Upper lobe of left lung (tissue), 6 donors: ENCODE results near the gene BIRC2. TPM values are rescaled to one million over a fixed set of nuclear protein-coding genes. Genes with fewer than 3 reads are reported as not detected.
A peak's percentile ranks its signal among the peaks of the same experiment; 100 is the strongest.

ENCODE experiments used
- ATAC-seq, 2 donors: fragments of 200-7000 bp; cut with Tn5 transposase; one replicate each; pipeline ENCODE4 v1.9.1; 2022; ENCODE audit warnings: mild to moderate bottlenecking in 2 of 2, moderate library complexity in 2 of 2; ENCODE audit not compliant: low FRiP score in 2 of 2
- DNase-seq, 2 donors: peaks; one replicate each; pipeline ENCODE4 v3.0.0-alpha.2; 2019 to 2020
- H3K27ac ChIP-seq, 4 donors: fragments of 200-600 bp; sonication (generic); one replicate each; pipeline ENCODE4 v1.5.1; 2016 to 2019
- H3K27me3 ChIP-seq, 4 donors: fragments of 200-600 bp; sonication (generic); one replicate each; pipeline ENCODE4 v1.5.1; 2017 to 2019
- H3K36me3 ChIP-seq, 4 donors: fragments of 200-600 bp; sonication (generic); one replicate each; pipeline ENCODE4 v1.5.1; 2016 to 2019
- H3K4me1 ChIP-seq, 4 donors: fragments of 200-600 bp; sonication (generic); one replicate each; pipeline ENCODE4 v1.5.1; 2018 to 2019
- H3K4me3 ChIP-seq, 4 donors: fragments of 200-600 bp; sonication (generic); one replicate each; pipeline ENCODE4 v1.5.1; 2017 to 2019; ENCODE audit warnings: mild to moderate bottlenecking in 2 of 4, moderate library complexity in 1 of 4
- H3K9me3 ChIP-seq, 4 donors: fragments of 200-600 bp; sonication (generic); one replicate each; pipeline ENCODE4 v1.5.1; 2018 to 2019
- CTCF ChIP-seq, 6 experiments: fragments of 450-650 bp in 4 of 6; fragments of 200-600 bp in 2 of 6; sonication (generic) in 2 of 6; IDR thresholded peaks; one replicate each; pipeline ENCODE4 v1.5.1; 2016 to 2019; ENCODE audit warnings: antibody characterized with exemption in 6 of 6
- EP300 ChIP-seq, 4 donors: sonication (generic); formaldehyde crosslinking; IDR thresholded peaks; one replicate each; pipeline ENCODE4 v1.5.1; 2017; ENCODE audit warnings: antibody characterized with exemption in 4 of 4, control low read depth in 2 of 4
- POLR2A ChIP-seq, 4 donors: fragments of 450-650 bp; IDR thresholded peaks; one replicate each; pipeline ENCODE4 v1.5.1; 2016 to 2017; ENCODE audit warnings: antibody characterized with exemption in 4 of 4, mild to moderate bottlenecking in 2 of 4
- POLR2AphosphoS5 ChIP-seq, 2 donors: sonication (generic); formaldehyde crosslinking; IDR thresholded peaks; one replicate each; pipeline ENCODE4 v1.5.1; 2017; ENCODE audit warnings: antibody characterized with exemption in 2 of 2
- WGBS, 2 donors: methylation state at CpG; one replicate each; pipeline ENCODE4 v1.1.5; 2017 to 2018; 5-methylcytosine and 5-hydroxymethylcytosine counted together
- total RNA-seq, 6 donors: library from RNA; depleted of rRNA in 4 of 6; stranded (reverse); fragments of >200 nt in 4 of 6; gene quantifications; one replicate each; pipeline versions ENCODE4 v1.1.0 to v1.2.1, GENCODE V29; 2016 to 2021
- donor health status: DM: no; HTN: no; CAD: no; lungs with moderate emphysema.
- donor health status: DM: no; HTN: yes; CAD: no; lungs with severe emphysema.

BIRC2 gene
- total RNA-seq, 6 donors from 2014 or later = 23.1 to 56.7 (median 37.8) TPM

GRCh38 chr11:102377891-102378290 is 30.9 kb downstream of the BIRC2 start:
- Histone ChIP-seq H3K4me3 (no peak overlapping the region), H3K27me3 (no peaks in the 10 kb centered on the region), H3K27ac (no peak overlapping the region), H3K4me1 (peaks cover 0 to 10% (median 3%) of the 10 kb centered on the region in 4 donors), H3K9me3 (no peaks in the 10 kb centered on the region), H3K36me3 (peaks cover 17 to 64% (median 30%) of the 10 kb centered on the region in 4 donors)
- 78 to 80% methylated on average over 2 of the region's 2 CpGs for WGBS, 2 donors
- TF ChIP-seq POLR2A (IDR thresholded peaks at IDR 0.05) = no peak
- no peak for TF ChIP-seq EP300 (IDR thresholded peaks at IDR 0.05)
- no peak for TF ChIP-seq CTCF (IDR thresholded peaks at IDR 0.05)
- no peak for TF ChIP-seq POLR2AphosphoS5 (IDR thresholded peaks at IDR 0.05)
- ATAC-seq (no peak), DNase-seq (no peak)

GRCh38 chr11:102378818-102379217 is 31.8 kb downstream of the BIRC2 start:
- TF ChIP-seq POLR2AphosphoS5 (IDR thresholded peaks at IDR 0.05) (no peak), POLR2A (IDR thresholded peaks at IDR 0.05) (no peak), CTCF (IDR thresholded peaks at IDR 0.05) (no peak), EP300 (IDR thresholded peaks at IDR 0.05) (no peak)
- H3K36me3 ChIP-seq = peaks cover 17 to 64% (median 30%) of the 10 kb centered on the region in 4 donors
- no peak overlapping the region for H3K27ac ChIP-seq
- H3K27me3 ChIP-seq = no peaks in the 10 kb centered on the region
- peaks cover 0 to 10% (median 5%) of the 10 kb centered on the region in 4 donors for H3K4me1 ChIP-seq
- DNase-seq = no peak
- no peak for ATAC-seq
- H3K9me3 ChIP-seq = no peaks in the 10 kb centered on the region
- no peak overlapping the region for H3K4me3 ChIP-seq

DNA sequence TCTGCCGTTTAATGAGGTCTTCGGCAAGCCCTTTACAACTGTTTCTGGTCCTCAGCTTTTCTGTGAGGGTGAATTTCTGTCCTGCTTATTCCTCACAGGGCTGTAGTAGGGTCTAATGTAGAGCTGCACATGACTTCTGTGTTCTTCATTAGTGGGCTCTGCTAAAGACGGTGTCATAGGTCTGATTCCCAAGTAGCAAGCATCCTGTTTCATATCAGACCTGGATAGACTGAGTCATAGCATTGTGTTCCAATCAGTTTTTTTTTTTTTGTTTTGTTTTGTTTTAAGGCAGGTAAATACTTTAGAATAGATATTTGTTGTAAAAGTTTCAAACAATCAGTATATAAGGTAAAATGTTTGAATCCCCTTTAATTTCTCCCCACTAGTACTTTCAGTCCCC is 35.4 kb downstream of the BIRC2 start:
- 91 to 94% methylated on average over 3 of the region's 3 CpGs for WGBS, 2 donors
- no peak overlapping the region for H3K27ac ChIP-seq
- TF ChIP-seq POLR2A (IDR thresholded peaks at IDR 0.05) (no peak), EP300 (IDR thresholded peaks at IDR 0.05) (no peak), POLR2AphosphoS5 (IDR thresholded peaks at IDR 0.05) (no peak), CTCF (IDR thresholded peaks at IDR 0.05) (no peak)
- no peaks in the 10 kb centered on the region for H3K27me3 ChIP-seq
- H3K4me3 ChIP-seq = no peak overlapping the region
- ATAC-seq (no peak), DNase-seq (no peak)
- peaks cover 13 to 60% (median 28%) of the 10 kb centered on the region in 4 donors for H3K36me3 ChIP-seq
- H3K4me1 ChIP-seq = peaks cover 0 to 5% (median 1%) of the 10 kb centered on the region in 4 donors
- no peaks in the 10 kb centered on the region for H3K9me3 ChIP-seq

DNA sequence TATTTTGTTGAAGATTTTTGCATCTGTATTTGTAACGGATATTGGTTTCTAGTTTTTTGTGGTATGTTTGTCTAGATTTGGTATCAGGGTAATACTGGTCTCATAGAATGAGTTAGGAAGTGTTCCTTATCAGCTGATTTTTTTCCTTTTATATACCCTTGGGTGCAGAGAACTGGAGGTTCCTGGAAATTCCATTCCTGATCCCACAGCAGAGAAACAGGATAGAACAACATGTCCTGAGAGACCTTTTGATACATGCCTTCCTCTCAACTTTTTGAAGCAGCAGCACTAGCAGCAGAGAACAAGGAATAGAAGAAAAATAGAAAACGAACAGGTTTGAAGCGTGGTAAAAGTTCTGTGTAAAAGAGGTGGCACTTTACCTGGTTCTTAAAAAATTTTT is 36.8 kb downstream of the BIRC2 start:
- no peaks in the 10 kb centered on the region for H3K27me3 ChIP-seq
- H3K36me3 ChIP-seq = peaks cover 7 to 55% (median 30%) of the 10 kb centered on the region in 4 donors
- ATAC-seq (no peak), DNase-seq (no peak)
- H3K4me3 ChIP-seq = no peak overlapping the region
- peaks cover 0 to 5% (median 1%) of the 10 kb centered on the region in 4 donors for H3K4me1 ChIP-seq
- no peak for TF ChIP-seq EP300 (IDR thresholded peaks at IDR 0.05)
- TF ChIP-seq CTCF (IDR thresholded peaks at IDR 0.05) = no peak
- TF ChIP-seq POLR2AphosphoS5 (IDR thresholded peaks at IDR 0.05) = no peak
- no peak for TF ChIP-seq POLR2A (IDR thresholded peaks at IDR 0.05)
- H3K9me3 ChIP-seq = no peaks in the 10 kb centered on the region
- no peak overlapping the region for H3K27ac ChIP-seq
- 91 to 100% methylated on average over 3 of the region's 3 CpGs for WGBS, 2 donors

DNA sequence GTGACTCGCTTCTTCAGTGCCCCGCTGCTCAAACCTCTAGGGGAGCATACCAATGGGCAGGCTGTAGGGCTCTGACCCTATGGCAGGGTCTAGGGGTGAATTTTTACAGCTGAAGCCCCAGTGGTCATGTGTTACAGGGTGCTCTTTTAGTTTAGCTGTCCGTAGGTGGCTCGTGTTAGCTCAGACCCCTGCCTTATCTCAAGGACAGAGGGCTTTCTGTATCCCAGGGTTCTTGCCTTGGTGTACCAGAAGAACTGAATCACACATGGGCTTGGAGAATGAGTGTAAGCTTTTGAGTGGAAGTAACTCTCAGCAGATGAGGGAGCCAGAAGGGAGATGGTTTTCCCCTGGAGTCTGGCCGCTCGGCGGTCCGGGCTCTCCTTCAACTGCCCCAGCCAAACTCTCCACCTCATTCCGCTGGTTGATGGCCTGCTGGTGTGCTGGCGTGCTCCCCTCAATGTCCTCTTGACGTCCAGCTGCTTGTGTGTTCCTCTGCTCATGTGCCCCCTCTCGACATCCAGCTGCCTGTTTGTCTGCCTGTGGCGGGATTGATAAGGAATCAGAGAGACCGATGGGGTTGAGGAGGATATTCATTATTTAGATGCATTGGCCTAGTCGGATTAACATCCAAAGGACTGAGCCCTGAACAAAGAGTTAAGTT is 37.5 kb downstream of the BIRC2 start:
- DNase-seq = peak in 1 of 2 donors; percentile 49
- H3K27ac ChIP-seq = peak overlapping the region in 3 of 4 donors; percentile 16 to 49 (median 22)
- no peak for TF ChIP-seq EP300 (IDR thresholded peaks at IDR 0.05)
- no peak for TF ChIP-seq CTCF (IDR thresholded peaks at IDR 0.05)
- no peak for TF ChIP-seq POLR2AphosphoS5 (IDR thresholded peaks at IDR 0.05)
- TF ChIP-seq POLR2A (IDR thresholded peaks at IDR 0.05) = no peak
- no peaks in the 10 kb centered on the region for H3K9me3 ChIP-seq
- peaks cover 0 to 5% (median 1%) of the 10 kb centered on the region in 4 donors for H3K4me1 ChIP-seq
- no peak overlapping the region for H3K4me3 ChIP-seq
- ATAC-seq = peak in 1 of 2 donors; percentile 37
- peaks cover 7 to 55% (median 28%) of the 10 kb centered on the region in 4 donors for H3K36me3 ChIP-seq
- 78 to 81% methylated on average over 15 of the region's 15 CpGs for WGBS, 2 donors
- H3K27me3 ChIP-seq = no peaks in the 10 kb centered on the region
